ENCODE data around the gene NKD2. TPM values are rescaled to one million over a fixed set of nuclear protein-coding genes. Genes with fewer than 3 reads are reported as not detected.
"Not testable (repeated sequence)": the region's sequence is repeated elsewhere in the genome, so short reads cannot be mapped to it uniquely, and the experiment has no call there.

The NKD2 gene
- total RNA-seq, 4 donors from 2014 or later: 0.78 to 3.2 (median 1.6) TPM

DNA sequence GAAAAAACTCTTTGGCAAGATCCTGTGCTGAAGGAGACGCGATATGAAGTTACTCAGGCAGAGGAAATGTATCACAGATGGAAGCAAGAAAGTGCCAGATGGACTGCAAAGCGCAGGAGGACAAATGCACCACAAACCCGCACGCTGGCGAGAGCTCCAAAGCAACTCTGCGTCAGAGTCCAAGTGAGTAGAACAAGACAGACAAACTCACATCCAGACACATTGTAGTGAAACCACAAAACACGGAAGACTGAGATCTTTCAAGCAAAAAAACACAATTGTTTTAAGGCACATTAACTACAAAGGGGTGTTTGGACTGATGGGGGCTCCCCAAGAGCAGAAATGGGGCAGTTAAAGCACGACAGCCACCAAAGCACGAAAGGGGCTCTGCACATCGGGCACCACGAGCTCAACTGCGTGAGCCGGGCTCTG, 39.2 kb upstream of the NKD2 start:
- H3K4me1 ChIP-seq: no peaks in the 10 kb centered on the region
- no peaks in the 10 kb centered on the region for H3K9me3 ChIP-seq
- intact Hi-C loops (cut with DNase I): no loop called here
- H3K27ac ChIP-seq: no peak overlapping the region
- TF ChIP-seq, protein P1, sequence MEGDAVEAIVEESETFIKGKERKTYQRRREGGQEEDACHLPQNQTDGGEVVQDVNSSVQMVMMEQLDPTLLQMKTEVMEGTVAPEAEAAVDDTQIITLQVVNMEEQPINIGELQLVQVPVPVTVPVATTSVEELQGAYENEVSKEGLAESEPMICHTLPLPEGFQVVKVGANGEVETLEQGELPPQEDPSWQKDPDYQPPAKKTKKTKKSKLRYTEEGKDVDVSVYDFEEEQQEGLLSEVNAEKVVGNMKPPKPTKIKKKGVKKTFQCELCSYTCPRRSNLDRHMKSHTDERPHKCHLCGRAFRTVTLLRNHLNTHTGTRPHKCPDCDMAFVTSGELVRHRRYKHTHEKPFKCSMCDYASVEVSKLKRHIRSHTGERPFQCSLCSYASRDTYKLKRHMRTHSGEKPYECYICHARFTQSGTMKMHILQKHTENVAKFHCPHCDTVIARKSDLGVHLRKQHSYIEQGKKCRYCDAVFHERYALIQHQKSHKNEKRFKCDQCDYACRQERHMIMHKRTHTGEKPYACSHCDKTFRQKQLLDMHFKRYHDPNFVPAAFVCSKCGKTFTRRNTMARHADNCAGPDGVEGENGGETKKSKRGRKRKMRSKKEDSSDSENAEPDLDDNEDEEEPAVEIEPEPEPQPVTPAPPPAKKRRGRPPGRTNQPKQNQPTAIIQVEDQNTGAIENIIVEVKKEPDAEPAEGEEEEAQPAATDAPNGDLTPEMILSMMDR (IDR thresholded peaks at IDR 0.05): no peak
- TF ChIP-seq POLR2A (IDR thresholded peaks at IDR 0.05): no peak
- H3K27me3 ChIP-seq: peaks cover 3% of the 10 kb centered on the region
- H3K4me3 ChIP-seq (replicated peaks in 1 of 3): no peak overlapping the region
- 48 to 55% methylated on average over 14 of the region's 14 CpGs for WGBS, 2 donors
- H3K36me3 ChIP-seq: no peaks in the 10 kb centered on the region
- no peak for DNase-seq

DNA sequence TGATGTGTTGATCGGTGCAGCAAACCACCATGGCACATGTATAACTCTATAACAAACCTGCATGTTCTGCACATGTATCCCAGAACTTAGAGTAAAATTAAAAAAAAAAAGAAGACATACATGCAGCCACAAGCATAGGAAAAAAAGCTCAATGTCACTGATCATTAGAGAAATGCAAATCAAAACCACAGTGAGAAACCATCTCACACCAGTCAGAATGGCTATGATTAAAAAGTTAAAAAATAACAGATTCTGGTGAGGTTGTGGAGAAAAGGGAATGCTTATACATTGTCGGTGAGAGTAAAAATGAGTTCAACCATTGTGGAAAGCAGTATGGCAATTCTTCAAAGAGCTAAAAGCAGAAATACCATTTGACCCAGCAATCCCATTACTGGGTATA, 36.0 kb upstream of the NKD2 start:
- H3K4me1 ChIP-seq; intact Hi-C loops (cut with DNase I); H3K9me3 ChIP-seq; H3K36me3 ChIP-seq; H3K27ac ChIP-seq; DNase-seq; H3K4me3 ChIP-seq (replicated peaks in 1 of 3); H3K27me3 ChIP-seq: not testable (repeated sequence)
- 92% methylated on average over 2 of the region's 2 CpGs for WGBS, 2 donors

DNA sequence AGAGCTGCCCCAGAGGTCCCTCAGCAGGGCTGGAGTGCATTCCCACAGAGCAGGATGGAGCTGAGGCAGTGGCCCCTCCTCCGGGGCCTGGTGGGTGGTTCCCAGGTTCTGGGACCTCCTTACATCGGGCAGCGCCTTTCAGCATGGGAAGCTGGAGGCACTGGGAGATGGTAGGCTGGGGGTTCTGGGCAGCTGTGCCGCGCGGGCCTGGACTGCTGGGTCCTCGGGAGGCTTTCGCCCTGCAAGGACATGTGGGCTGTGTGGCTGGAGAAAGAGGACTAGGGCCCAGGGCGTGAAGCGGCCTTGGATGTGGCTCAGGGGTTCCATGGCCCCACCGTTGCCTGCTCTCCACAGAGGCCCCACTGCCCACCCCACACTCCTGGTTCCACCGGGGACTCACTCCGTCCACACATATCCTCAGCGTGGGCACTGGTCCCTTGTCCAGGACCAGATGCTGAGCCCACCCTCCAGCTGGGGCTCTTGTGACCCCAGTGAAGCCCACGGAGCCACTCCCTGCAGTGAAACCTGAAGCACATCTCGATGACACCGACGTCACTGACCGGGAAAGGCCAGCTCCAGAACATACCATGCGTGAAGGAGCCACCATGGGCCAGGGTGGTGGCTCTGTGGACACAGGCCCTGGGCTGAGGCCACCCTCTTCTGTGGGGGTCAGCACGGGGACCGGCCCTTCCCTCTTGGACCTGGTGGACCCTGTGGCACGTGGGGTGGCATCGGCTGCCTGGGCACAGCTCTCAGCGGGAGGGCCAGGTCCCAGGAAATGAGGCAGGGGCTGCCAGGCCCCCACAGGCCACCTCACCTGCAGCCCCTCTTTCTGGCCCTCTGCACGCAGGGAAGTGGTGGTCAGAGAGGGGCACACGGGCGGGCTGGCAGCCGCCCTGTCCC, 31.5 kb upstream of the NKD2 start:
- H3K4me1 ChIP-seq: no peaks in the 10 kb centered on the region
- WGBS, 2 donors: 88 to 93% methylated on average over 7 to 21 of the region's 29 CpGs
- H3K4me3 ChIP-seq (replicated peaks in 1 of 3): no peak overlapping the region
- H3K27me3 ChIP-seq: no peaks in the 10 kb centered on the region
- no peak overlapping the region for H3K27ac ChIP-seq
- intact Hi-C loops (cut with DNase I): no loop called here
- TF ChIP-seq POLR2A (IDR thresholded peaks at IDR 0.05): no peak
- TF ChIP-seq, protein P1 (IDR thresholded peaks at IDR 0.05): no peak
- H3K36me3 ChIP-seq: no peaks in the 10 kb centered on the region
- H3K9me3 ChIP-seq: no peaks in the 10 kb centered on the region
- no peak for DNase-seq

DNA sequence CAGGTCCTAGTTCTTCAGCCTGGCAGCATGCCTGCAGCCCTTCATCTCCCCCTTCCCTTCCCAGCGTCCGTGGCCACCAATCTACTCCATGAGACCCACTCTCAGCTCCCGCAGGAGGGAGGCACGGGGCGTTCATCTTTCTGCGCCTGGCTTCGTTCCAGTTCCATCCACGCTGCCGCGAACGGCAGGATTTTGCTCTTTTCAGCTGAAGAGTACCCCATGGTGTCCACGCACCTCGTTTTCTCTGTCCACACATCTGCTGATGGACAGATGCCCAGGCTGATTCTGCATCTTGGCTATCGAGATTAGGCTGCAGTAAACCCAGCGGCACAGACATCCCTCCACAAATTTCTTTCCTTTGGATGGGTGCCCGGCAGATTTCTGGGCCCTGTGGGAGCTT, 30.5 kb upstream of the NKD2 start:
- no peak for DNase-seq
- 61 to 64% methylated on average over 16 of the region's 16 CpGs for WGBS, 2 donors
- intact Hi-C loops (cut with DNase I): no loop called here
- no peaks in the 10 kb centered on the region for H3K4me1 ChIP-seq
- no peaks in the 10 kb centered on the region for H3K9me3 ChIP-seq
- TF ChIP-seq, protein P1 (IDR thresholded peaks at IDR 0.05): no peak
- TF ChIP-seq POLR2A (IDR thresholded peaks at IDR 0.05): no peak
- H3K4me3 ChIP-seq (replicated peaks in 1 of 3): no peak overlapping the region
- H3K36me3 ChIP-seq: no peaks in the 10 kb centered on the region
- H3K27me3 ChIP-seq: no peaks in the 10 kb centered on the region
- no peak overlapping the region for H3K27ac ChIP-seq

DNA sequence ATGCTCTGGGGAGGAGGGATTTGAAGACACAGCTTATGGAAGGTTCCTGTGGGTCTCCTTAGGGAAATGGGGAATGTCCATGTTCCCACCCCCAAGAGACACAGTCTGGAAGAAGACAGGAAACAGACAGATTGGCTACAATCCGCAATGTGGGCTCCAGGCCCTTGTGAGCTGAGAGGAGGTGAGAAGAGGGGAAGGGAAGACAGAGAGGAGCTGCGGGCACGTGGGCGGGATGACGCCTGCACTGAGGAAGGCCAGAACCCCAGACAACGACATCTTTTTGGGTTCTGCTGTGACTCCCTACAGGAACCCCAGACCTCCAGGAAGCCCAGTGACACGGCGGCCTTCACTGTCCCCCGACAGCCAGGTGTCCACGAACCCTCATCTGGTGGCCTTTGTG, 29.9 kb upstream of the NKD2 start:
- intact Hi-C loops (cut with DNase I): no loop called here
- H3K27ac ChIP-seq: no peak overlapping the region

More for the DNA sequence above, 29.9 kb upstream of the NKD2 start:
- no peaks in the 10 kb centered on the region for H3K9me3 ChIP-seq
- TF ChIP-seq POLR2A (IDR thresholded peaks at IDR 0.05): no peak
- TF ChIP-seq, protein P1 (IDR thresholded peaks at IDR 0.05): no peak
- no peaks in the 10 kb centered on the region for H3K4me1 ChIP-seq
- H3K36me3 ChIP-seq: no peaks in the 10 kb centered on the region
- DNase-seq: no peak
- WGBS, 2 donors: 69 to 81% methylated on average over 10 of the region's 10 CpGs
- no peaks in the 10 kb centered on the region for H3K27me3 ChIP-seq
- no peak overlapping the region for H3K4me3 ChIP-seq (replicated peaks in 1 of 3)
